CD4-positive, alpha-beta T cell treated with Interleukin-12 subunit alpha and Interleukin-12 subunit beta, for 1 hour (primary cell): ENCODE data around the gene TXNRD3.

Source experiments
- DNase-seq: peaks from one replicate; pipeline ENCODE4 v3.0.0-alpha.2; 2020

The TXNRD3 gene

DNA sequence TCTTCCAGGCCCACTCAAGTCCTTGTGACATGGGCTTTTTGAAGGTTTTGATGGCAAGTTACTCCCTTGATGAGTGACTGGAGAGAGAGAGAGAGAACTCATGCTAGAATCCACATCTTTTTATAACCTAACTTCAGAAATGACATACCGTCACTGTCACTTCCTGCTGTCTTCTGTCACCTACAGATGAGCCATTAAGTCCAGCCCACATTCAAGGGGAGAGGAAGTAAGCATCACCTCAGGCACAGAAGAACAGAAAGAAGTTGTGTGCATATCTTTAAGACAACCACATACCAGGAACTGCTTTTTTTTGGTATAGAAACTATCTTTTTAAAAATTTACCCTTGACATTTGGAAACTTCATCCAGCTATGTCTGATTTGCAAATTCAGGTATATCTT lies 16.6 kb upstream of the TXNRD3 start:
- DNase-seq = no peak

DNA sequence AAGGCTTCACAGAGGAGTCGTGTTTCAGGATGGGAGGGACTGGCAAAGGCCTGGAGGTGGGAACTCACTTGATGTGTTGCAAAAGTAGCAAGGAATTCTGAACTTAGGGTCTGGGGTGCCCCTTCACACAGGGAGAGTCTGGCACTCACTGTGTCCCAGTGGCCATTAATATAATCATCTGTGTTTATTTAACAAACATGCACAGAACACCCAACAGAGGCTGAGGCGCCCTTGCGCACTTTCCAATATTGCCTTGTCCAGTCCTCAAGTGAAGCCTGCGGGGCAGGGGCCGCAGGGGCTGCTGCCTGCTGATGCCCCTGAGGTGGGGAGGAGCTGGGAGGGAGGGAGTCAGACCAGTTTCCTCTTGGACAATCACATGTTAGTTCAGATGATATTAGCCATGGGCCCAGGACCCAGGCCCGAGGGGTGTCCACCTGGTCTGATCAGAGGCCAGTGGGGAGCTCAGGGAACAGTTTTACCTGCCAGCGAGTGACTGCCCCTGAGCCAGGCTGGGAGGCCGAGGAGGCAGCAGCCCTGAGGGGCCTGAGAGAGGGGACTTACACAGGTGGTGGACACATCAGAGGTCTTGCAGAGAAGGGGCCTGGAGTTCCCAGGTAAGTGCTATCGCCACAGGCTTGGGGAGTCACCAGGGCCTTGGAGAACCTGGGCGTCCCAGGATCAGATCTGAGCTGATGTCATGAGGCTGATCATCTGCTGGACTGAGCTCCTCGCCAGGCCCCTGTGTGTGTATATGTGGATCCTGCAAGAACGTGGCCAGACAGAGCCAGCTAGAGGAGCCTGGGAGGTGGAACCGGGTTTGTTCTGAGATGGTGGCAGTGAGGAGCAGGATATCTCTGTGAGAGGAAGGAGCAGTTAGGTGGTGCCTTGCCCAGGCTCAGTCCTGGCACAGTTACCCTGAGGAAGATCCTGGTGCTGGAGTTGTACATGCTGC lies 13.8 kb upstream of the TXNRD3 start:
- no peak for DNase-seq

GRCh38 chr3:126667631-126668449 lies 12.9 kb upstream of the TXNRD3 start:
- DNase-seq = no peak

DNA sequence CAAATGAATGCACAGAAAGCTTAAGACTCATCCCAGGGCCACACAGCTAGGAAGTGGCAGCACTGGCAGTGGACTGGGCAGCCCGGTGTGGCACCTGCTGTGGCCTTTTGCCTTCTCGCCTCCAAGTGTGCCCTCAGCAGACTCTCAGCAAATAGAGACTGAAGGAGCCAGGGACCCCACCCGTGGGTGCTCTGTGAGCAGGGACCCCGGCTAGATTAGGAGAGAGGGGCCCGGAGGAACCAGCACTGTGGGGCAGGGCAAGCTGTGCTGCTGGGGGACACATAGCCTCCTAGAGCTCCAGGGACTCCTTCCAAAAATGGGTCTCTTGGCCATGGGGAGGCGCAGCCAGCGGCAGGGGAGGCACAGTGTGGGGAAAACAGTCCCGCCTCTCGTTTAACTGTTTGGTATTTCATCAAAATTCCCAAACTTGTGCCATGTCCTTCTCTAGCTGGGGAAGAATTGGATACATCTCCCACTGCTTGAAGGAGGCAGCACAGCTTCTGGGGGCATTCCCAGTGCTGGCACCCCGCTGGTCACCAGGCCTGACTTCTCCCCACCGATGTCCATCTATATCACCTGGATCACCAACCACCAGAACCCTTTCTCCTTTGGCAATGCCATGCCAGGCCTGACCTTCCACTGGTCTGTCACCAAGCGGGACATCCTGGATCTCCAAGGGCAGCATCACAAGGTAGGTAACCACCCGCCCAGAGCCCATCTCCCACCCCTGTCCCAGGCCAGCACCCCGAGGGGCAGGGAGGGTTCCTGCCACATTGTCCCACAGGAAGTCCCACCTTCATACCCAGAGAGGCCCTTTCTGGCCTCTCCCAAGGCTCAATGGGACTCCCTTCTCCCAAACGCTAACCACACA lies 12.0 kb upstream of the TXNRD3 start:
- DNase-seq = no peak

DNA sequence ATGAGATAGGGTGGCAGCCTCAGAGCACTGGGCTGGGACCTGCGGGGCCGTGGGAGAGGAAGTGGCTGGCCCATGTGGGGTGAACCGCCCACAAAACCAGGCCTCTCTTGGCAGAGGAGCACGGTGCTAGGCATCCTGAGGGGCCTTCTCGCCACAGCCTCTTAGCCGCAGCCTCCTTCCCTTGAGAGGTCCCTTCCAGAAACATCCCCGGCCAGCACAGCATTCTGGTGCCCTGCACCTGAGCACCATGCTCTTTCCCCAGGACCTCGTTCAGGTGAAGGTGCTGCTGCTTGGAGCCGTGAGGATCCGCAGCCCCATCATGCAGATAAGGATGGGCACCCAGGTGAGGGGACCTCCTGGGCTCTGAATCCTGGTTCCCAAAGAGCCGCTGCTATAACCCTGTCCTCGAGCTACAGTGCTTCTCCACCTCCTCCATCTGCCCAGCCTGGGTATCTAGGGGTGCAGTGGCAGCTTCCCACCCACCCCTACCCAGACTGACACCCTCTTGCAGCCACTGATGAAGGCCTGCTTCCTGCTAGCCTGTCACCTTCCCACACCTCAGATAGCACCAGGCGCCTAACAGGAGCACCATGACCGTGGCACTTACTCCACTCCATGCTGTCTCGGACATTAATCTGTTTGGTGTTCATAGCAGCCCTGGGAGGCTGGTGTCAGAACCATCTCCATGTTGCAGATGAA lies 11.2 kb upstream of the TXNRD3 start:
- no peak for DNase-seq

GRCh38 chr3:126665221-126665936 lies 10.5 kb upstream of the TXNRD3 start:
- no peak for DNase-seq

DNA sequence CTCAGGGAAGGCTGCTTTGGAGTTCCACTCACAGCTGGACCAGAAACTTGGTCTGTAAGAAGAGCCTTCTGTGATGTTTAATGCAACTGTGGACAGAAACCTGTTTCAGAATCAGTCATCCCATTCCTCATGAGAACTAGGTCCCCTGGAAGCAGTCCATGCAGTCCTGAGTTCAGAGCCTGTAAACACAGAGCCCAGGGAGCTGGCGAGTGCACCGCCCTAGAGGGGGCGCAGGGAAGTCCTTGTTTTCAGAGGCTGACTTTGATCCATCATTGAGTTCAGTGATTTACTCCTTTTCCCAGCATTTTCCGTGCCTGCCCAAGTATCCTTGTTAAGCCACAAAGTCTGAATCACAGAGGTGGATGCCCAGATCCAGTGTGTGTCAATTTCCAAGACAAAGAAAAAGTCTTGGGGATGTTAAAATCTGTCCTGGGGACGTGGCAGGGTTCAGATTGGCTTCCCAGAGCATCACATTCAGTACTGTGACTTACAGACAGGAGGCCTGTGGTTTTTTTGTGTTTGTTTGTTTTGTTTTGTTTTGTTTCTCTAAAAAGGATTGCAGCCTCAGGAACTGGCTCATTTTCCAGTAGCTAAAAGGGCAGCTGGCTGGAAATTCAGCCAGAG lies 9.8 kb upstream of the TXNRD3 start:
- no peak for DNase-seq

DNA sequence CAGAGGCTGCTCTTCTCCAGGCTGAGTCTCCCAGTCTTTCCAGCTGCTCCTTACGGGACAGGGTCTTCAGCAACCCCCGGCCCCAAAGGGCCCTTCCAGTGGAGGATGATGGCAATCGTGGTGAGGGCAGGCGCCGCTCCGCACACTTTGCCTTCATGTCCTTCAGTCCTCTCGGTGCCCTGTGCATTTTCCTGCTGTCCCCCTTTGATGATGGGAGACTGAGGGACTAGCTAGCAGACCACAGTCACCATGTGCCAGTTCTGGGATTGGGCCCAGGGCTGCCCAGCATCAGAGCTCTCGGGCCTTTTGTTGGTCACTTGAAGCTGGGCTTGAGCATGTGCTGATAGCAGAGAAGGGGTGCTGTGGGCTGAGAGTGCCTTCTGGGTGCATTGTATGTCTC lies 8.8 kb upstream of the TXNRD3 start:
- DNase-seq = no peak

DNA sequence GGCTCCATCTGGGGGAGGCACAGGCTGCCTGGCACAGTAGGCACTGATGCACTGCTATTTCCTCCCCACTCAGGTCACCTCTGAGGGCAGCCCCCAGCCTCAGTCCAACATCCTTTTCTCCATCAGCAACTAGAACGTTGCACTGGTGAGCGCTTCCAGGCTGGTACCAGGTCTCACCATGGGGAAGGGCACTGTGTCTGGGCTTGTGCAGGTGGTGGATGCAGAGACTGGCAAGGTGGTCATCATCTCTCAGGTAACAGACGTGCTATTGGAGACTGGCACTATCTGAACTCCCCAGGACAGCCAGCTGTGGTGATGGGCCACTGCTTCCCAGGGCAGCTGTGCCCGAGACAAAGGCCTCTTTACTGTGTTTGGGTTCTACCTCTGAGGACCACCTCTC lies 8.3 kb upstream of the TXNRD3 start:
- no peak for DNase-seq

GRCh38 chr3:126661532-126662364 lies 6.8 kb upstream of the TXNRD3 start:
- no peak for DNase-seq

DNA sequence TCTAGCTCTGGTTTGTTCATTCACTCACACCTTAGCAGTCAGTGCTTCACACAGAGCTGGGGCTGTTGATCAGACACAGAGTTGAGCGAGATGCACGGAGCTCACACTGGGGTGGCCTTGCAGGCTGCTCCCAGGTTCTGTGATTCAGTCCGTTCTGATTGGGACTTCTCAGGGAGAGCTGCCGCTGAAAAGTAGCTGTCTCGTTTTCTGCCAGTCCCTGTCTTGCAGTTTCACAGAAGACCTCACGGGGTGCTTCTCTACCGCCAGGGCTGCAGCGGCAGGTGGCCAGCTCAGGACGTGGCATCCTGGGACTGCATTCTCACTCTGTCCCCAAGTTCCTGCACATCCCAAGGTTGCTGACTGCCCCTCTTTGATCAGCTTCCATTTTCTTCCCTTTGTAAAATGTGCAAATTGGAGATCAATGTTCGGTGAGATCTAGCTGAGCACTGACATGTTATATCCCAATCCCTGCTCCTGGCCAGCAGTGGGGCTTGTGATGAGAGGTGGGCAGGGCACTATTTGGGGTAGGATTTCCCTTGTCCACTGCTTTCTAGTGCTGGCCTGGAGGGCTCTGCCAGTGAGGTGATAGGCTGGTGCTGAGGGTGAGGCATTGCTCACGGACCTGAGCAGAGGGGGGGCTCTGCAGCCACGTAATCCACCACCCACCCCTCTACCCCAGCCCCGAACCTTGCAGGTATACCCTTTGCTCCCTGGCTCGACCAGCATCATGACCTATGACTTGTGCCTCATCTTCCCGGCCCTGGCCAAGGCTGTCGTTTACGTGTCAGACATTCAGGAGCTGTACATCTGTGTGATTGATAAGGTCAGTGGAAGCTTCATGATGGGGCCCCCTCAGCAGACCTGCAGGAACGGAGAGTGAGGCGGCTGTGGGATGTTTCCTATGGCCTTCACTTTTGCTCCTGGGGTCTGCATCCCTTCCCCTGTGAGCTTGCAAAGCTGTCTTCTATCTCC lies 5.3 kb upstream of the TXNRD3 start:
- no peak for DNase-seq

DNA sequence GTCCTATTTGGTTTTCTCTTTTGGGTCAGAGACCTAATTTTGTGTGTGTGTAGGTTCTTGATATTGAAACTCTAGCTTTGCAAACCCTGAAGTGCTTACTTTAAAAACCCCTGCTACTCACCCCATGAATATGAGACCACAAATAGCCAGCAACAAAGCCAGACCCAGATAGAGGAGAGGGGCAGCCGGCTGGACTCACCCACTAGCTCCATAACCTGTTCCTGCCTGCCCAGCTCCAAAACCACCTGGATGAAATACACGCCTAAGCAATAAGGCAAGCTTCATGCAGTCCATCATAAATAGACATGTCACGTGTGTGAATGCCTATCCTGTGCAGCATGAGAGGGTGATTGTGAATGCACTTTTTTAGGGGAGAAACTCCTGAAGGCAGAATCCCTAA lies 3.7 kb upstream of the TXNRD3 start:
- no peak for DNase-seq

DNA sequence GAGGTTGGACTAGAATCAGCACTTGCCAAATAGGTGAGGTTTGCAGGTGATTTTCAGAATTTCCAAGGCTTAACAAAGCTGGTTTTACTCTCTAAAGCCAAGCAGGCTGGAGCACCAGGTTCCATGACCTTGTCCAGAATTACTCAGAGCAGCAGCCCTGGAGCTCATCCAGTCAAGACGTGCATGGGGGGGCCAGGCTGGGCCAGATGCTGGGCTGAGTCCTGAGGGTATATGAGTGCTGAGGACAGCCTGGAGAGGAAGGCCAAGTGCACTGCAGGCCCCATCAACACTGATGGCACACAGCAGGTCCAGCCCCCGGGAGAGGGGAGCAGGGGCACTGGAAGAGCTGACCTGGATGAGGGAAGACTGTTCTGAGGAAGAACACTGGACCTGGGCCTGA lies 3.0 kb upstream of the TXNRD3 start:
- no peak for DNase-seq

- no peak for DNase-seq
These were observed 1.6 kb upstream of the TXNRD3 start for GRCh38 chr3:126656371-126657134.

GRCh38 chr3:126655887-126656286 lies 963 bp upstream of the TXNRD3 start:
- DNase-seq = no peak

DNA sequence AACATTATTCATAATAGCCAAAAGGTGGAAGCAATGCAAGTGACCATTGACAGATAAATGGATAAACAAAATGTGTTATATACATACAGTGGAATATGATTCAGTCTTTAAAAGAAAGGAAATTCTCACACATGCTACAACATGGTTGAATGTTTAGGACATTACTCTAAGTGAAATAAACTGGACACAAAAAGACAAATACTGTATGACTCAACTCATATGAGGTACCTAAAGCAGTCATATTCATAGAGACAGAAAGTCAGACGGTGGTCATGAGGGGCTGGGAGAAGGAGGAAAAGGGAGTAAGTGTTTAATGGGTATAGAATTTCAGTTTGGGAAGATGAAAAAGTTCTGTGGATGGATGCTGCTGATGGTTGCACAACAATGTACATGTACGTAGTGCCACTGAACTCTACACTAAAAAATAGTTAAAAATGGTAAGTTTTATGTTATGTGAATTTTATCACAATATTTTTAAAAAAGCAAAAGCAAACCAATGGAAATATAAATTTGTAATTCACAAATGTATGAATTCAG lies 5.3 kb downstream of the TXNRD3 start:
- DNase-seq = no peak

DNA sequence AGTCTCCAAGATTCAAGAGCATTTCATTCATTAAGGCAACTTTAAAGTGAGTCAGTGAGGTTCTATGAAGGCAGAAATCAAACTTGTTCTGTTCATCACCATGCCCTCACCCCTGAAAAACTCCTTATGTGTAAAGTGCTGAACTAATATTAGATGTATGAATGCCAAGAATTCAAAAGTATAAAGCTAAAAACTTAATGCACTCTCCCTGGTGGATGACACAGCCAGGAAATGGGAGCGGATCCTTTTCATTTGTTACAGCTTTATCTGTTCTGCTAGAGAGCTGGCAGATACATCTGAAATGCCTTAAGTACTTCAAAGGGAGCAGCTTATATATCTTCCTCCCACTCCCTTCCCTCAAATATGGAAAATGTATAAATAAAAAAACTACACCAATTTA lies 8.2 kb downstream of the TXNRD3 start:
- DNase-seq = no peak

- no peak for DNase-seq
These were observed 10.3 kb downstream of the TXNRD3 start for GRCh38 chr3:126644615-126645014.
